RWPE2 (cell line): ENCODE results near the gene PXK.
A peak's percentile ranks its signal among the peaks of the same experiment; 100 is the strongest.

Experiments used
- ATAC-seq: fragments of 200-7000 bp; cut with Tn5 transposase; 3 replicates; pipeline ENCODE4 v1.9.1; 2021; ENCODE audit warnings: low read depth
- DNase-seq: peaks from one replicate; pipeline ENCODE4 v3.0.0-alpha.2; 2020; ENCODE audit warnings: low spot score
- H3K27ac ChIP-seq: fragments of 450-650 bp; 2 replicates; pipeline ENCODE4 v1.5.1; 2017; ENCODE audit warnings: mild to moderate bottlenecking; ENCODE audit not compliant: poor library complexity, severe bottlenecking
- H3K27me3 ChIP-seq: fragments of 250-450 bp; sonication (Bioruptor Pico); 2 replicates; pipeline ENCODE4 v1.5.1; 2021; ENCODE audit warnings: mild to moderate bottlenecking, moderate library complexity; ENCODE audit not compliant: insufficient read depth, poor library complexity, severe bottlenecking
- H3K36me3 ChIP-seq: fragments of 250-450 bp; sonication (Bioruptor Pico); 2 replicates; pipeline ENCODE4 v1.5.1; 2020; ENCODE audit warnings: low read depth, mild to moderate bottlenecking, moderate library complexity
- H3K4me1 ChIP-seq: fragments of 250-450 bp; sonication (Bioruptor Pico); 2 replicates; pipeline ENCODE4 v1.5.1; 2021; ENCODE audit warnings: mild to moderate bottlenecking, moderate library complexity; ENCODE audit not compliant: insufficient read depth, poor library complexity, severe bottlenecking
- H3K4me3 ChIP-seq: fragments of 250-450 bp; sonication (Bioruptor Pico); 2 replicates; pipeline ENCODE4 v1.5.1; 2021; ENCODE audit warnings: mild to moderate bottlenecking, moderate library complexity; ENCODE audit not compliant: severe bottlenecking
- H3K9me3 ChIP-seq: fragments of 250-450 bp; sonication (Bioruptor Pico); 2 replicates; pipeline ENCODE4 v1.5.1; 2021; ENCODE audit warnings: mild to moderate bottlenecking, moderate library complexity; ENCODE audit not compliant: severe bottlenecking
- CTCF ChIP-seq: fragments of 450-650 bp; IDR thresholded peaks from one replicate; pipeline ENCODE4 v1.5.1; 2017; ENCODE audit warnings: mild to moderate bottlenecking, moderate library complexity; ENCODE audit not compliant: poor library complexity, severe bottlenecking

PXK gene

GRCh38 chr3:58411851-58412830 lies 79.4 kb downstream of the PXK start:
- H3K4me3 ChIP-seq, result no peak overlapping the region
- H3K36me3 ChIP-seq, result peaks cover 9% of the 10 kb centered on the region
- TF ChIP-seq CTCF, result no peak
- no peaks in the 10 kb centered on the region for H3K4me1 ChIP-seq
- no peak for DNase-seq
- H3K27ac ChIP-seq, result no peak overlapping the region
- no peaks in the 10 kb centered on the region for H3K27me3 ChIP-seq
- ATAC-seq, result no peak
- no peaks in the 10 kb centered on the region for H3K9me3 ChIP-seq

GRCh38 chr3:58414538-58415197 lies 82.0 kb downstream of the PXK start:
- no peaks in the 10 kb centered on the region for H3K27me3 ChIP-seq
- H3K36me3 ChIP-seq, result no peaks in the 10 kb centered on the region
- no peaks in the 10 kb centered on the region for H3K4me1 ChIP-seq
- peak; percentile 45; the same call in 1 of the 3 replicates for ATAC-seq
- no peak for DNase-seq
- peak; percentile 83 for TF ChIP-seq CTCF
- no peak overlapping the region for H3K27ac ChIP-seq
- H3K9me3 ChIP-seq, result no peaks in the 10 kb centered on the region
- H3K4me3 ChIP-seq, result no peak overlapping the region

GRCh38 chr3:58416191-58416590 lies 83.5 kb downstream of the PXK start:
- H3K4me3 ChIP-seq, result no peak overlapping the region
- no peak overlapping the region for H3K27ac ChIP-seq
- H3K27me3 ChIP-seq, result no peaks in the 10 kb centered on the region
- no peaks in the 10 kb centered on the region for H3K4me1 ChIP-seq
- H3K9me3 ChIP-seq, result no peaks in the 10 kb centered on the region
- DNase-seq, result no peak
- TF ChIP-seq CTCF, result no peak
- no peak for ATAC-seq
- 0 out of 2 replicates have a peak, but pooled peaks cover 5% of the 10 kb centered on the region for H3K36me3 ChIP-seq

- no peaks in the 10 kb centered on the region for H3K9me3 ChIP-seq
- H3K4me1 ChIP-seq, result no peaks in the 10 kb centered on the region
- H3K36me3 ChIP-seq, result 0 out of 2 replicates have a peak, but pooled peaks cover 5% of the 10 kb centered on the region
- H3K27ac ChIP-seq, result no peak overlapping the region
- H3K27me3 ChIP-seq, result no peaks in the 10 kb centered on the region
- TF ChIP-seq CTCF, result no peak
- ATAC-seq, result no peak
- H3K4me3 ChIP-seq, result no peak overlapping the region
- no peak for DNase-seq
These were observed 84.4 kb downstream of the PXK start for GRCh38 chr3:58417075-58417474.
